H9 (cell line): Measurements from ENCODE around the gene CSNK1A1L. TPM values are rescaled to one million over a fixed set of nuclear protein-coding genes. Genes with fewer than 3 reads are reported as not detected.

Source experiments
- DNase-seq: peaks from one replicate; pipeline ENCODE4 v3.0.0-alpha.2; 2017
- H2AFZ ChIP-seq: one replicate; pipeline ENCODE4 v1.6.1; 2013; ENCODE audit warnings: mild to moderate bottlenecking, low read length, control low read depth, moderate library complexity
- H2AK5ac ChIP-seq: 2 replicates; pipeline ENCODE4 v1.6.1; 2013; ENCODE audit warnings: low read length, control low read depth, mixed read lengths; ENCODE audit not compliant: insufficient read length
- H2BK120ac ChIP-seq: one replicate; pipeline ENCODE4 v1.6.1; 2013; ENCODE audit warnings: low read depth, mild to moderate bottlenecking, low read length, control low read depth, inconsistent platforms; ENCODE audit not compliant: poor library complexity, severe bottlenecking
- H2BK12ac ChIP-seq: 2 replicates; pipeline ENCODE4 v1.6.1; 2013; ENCODE audit warnings: low read length, control low read depth, mixed read lengths, low read depth; ENCODE audit not compliant: insufficient read length
- H2BK15ac ChIP-seq: 2 replicates; pipeline ENCODE4 v1.6.1; 2013; ENCODE audit warnings: low read depth, low read length, control low read depth
- H2BK20ac ChIP-seq: one replicate; pipeline ENCODE4 v1.6.1; 2013; ENCODE audit warnings: low read depth, mild to moderate bottlenecking, low read length, control low read depth, inconsistent platforms; ENCODE audit not compliant: poor library complexity, severe bottlenecking
- H2BK5ac ChIP-seq: 2 replicates; pipeline ENCODE4 v1.6.1; 2013; ENCODE audit warnings: low read length, control low read depth, mixed read lengths; ENCODE audit not compliant: insufficient read length
- H3K14ac ChIP-seq: 2 replicates; pipeline ENCODE4 v1.6.1; 2013; ENCODE audit warnings: low read length, control low read depth; ENCODE audit not compliant: insufficient read depth
- H3K18ac ChIP-seq: 2 replicates; pipeline ENCODE4 v1.6.1; 2013; ENCODE audit warnings: low read depth, mild to moderate bottlenecking, mixed read lengths, low read length, control low read depth; ENCODE audit not compliant: insufficient read length
- H3K23ac ChIP-seq: 2 replicates; pipeline ENCODE4 v1.6.1; 2013; ENCODE audit warnings: low read length, control low read depth, mixed read lengths, low read depth; ENCODE audit not compliant: insufficient read length
- H3K23me2 ChIP-seq: 2 replicates; pipeline ENCODE4 v1.6.1; 2013; ENCODE audit warnings: low read depth, mild to moderate bottlenecking, mixed read lengths, low read length, control low read depth; ENCODE audit not compliant: insufficient read length, poor library complexity, severe bottlenecking
- H3K27ac ChIP-seq: 2 replicates; pipeline ENCODE4 v1.5.1; 2013; ENCODE audit warnings: low read length, control low read depth, mixed read lengths, low read depth; ENCODE audit not compliant: insufficient read length
- H3K27me3 ChIP-seq: 2 replicates; pipeline ENCODE4 v1.6.1; 2013; ENCODE audit warnings: low read length, control low read depth, inconsistent platforms; ENCODE audit not compliant: insufficient read depth
- H3K4ac ChIP-seq: 2 replicates; pipeline ENCODE4 v1.6.1; 2013; ENCODE audit warnings: low read depth, mild to moderate bottlenecking, control low read depth, inconsistent platforms, low read length, moderate library complexity
- H3K4me1 ChIP-seq: 2 replicates; pipeline ENCODE4 v1.6.1; 2013; ENCODE audit warnings: low read length, control low read depth, inconsistent platforms; ENCODE audit not compliant: insufficient read depth
- H3K4me2 ChIP-seq: 2 replicates; pipeline ENCODE4 v1.6.1; 2013; ENCODE audit warnings: low read length, control low read depth, mixed read lengths; ENCODE audit not compliant: insufficient read length, insufficient read depth
- H3K56ac ChIP-seq: 2 replicates; pipeline ENCODE4 v1.6.1; 2013; ENCODE audit warnings: low read depth, mild to moderate bottlenecking, mixed read lengths, low read length, control low read depth; ENCODE audit not compliant: insufficient read length
- H3K79me1 ChIP-seq: 2 replicates; pipeline ENCODE4 v1.6.1; 2013; ENCODE audit warnings: low read depth, mild to moderate bottlenecking, moderate library complexity, low read length, control low read depth, inconsistent platforms; ENCODE audit not compliant: insufficient read depth, poor library complexity, severe bottlenecking
- H3K79me2 ChIP-seq: 2 replicates; pipeline ENCODE4 v1.6.1; 2013; ENCODE audit warnings: low read length, control low read depth, inconsistent platforms; ENCODE audit not compliant: insufficient read depth
- H3K9ac ChIP-seq: 2 replicates; pipeline ENCODE4 v1.6.1; 2013; ENCODE audit warnings: low read length, control low read depth, mixed read lengths; ENCODE audit not compliant: insufficient read length; ENCODE audit errors: extremely low read depth
- H3K9me3 ChIP-seq: one replicate; pipeline ENCODE4 v1.6.1; 2013; ENCODE audit warnings: low read depth, low read length, inconsistent platforms; ENCODE audit not compliant: control insufficient read depth
- H3T11ph ChIP-seq: one replicate; pipeline ENCODE4 v1.6.1; 2013; ENCODE audit warnings: mild to moderate bottlenecking, low read length, control low read depth, inconsistent platforms
- H4K20me1 ChIP-seq: one replicate; pipeline ENCODE4 v1.6.1; 2013; ENCODE audit not compliant: control insufficient read depth, insufficient read length, insufficient read depth
- H4K5ac ChIP-seq: 2 replicates; pipeline ENCODE4 v1.6.1; 2013; ENCODE audit warnings: low read depth, mild to moderate bottlenecking, mixed read lengths, low read length, control low read depth; ENCODE audit not compliant: insufficient read length
- H4K8ac ChIP-seq: replicated peaks from 2 replicates; pipeline ENCODE4 v1.6.1; 2013; ENCODE audit warnings: low read length, control low read depth, mixed read lengths, low read depth; ENCODE audit not compliant: insufficient read length
- H4K91ac ChIP-seq: 2 replicates; pipeline ENCODE4 v1.6.1; 2013; ENCODE audit warnings: low read depth, mild to moderate bottlenecking, moderate library complexity, mixed read lengths, low read length, control low read depth; ENCODE audit not compliant: insufficient read length
- H3K27ac Mint-ChIP-seq, 3 experiments: 2 replicates in 2 of 3; 3 replicates in 1 of 3; pipeline ENCODE4 v1.8.0; 2020 to 2021; ENCODE audit warnings: mixed read lengths in 3 of 3, mild to moderate bottlenecking in 1 of 3, moderate library complexity in 1 of 3
- H3K27me3 Mint-ChIP-seq: 2 replicates; pipeline ENCODE4 v1.8.0; 2021; ENCODE audit warnings: low read depth, mild to moderate bottlenecking, moderate library complexity, mixed read lengths
- H3K36me3 Mint-ChIP-seq, 3 experiments: 2 replicates in 2 of 3; 3 replicates in 1 of 3; pipeline ENCODE4 v1.8.0; 2020 to 2021; ENCODE audit warnings: low read depth in 3 of 3, mixed read lengths in 3 of 3; ENCODE audit not compliant: insufficient read depth in 1 of 3
- H3K4me1 Mint-ChIP-seq, 2 experiments: 2 replicates each; pipeline ENCODE4 v1.8.0; 2020; ENCODE audit warnings: mixed read lengths in 2 of 2
- H3K4me3 Mint-ChIP-seq, 2 experiments: 2 replicates in 1 of 2; 3 replicates in 1 of 2; pipeline ENCODE4 v1.8.0; 2020 to 2021; ENCODE audit warnings: mild to moderate bottlenecking in 2 of 2, mixed read lengths in 2 of 2, moderate library complexity in 1 of 2
- H3K9me3 Mint-ChIP-seq, 2 experiments: 2 replicates in 1 of 2; 3 replicates in 1 of 2; pipeline ENCODE4 v1.8.0; 2020; ENCODE audit warnings: mild to moderate bottlenecking in 2 of 2, mixed read lengths in 2 of 2, moderate library complexity in 1 of 2
- CTCF ChIP-seq: fragments of 200-600 bp; sonication (generic); conservative IDR thresholded peaks from 3 replicates; pipeline ENCODE4 v1.8.0; 2021; ENCODE audit warnings: antibody characterized with exemption, mild to moderate bottlenecking
- WGBS: extraction: QIAGEN DNeasy Blood & Tissue Kit; methylation state at CpG from one replicate; pipeline ENCODE4 v1.1.7; 2013; ENCODE audit warnings: missing lambda C conversion rate, low lambda C conversion rate, mixed read lengths; ENCODE audit not compliant: insufficient read length; ENCODE audit errors: extremely low coverage; 5-methylcytosine and 5-hydroxymethylcytosine counted together
- total RNA-seq: library from RNA; stranded (reverse); gene quantifications from 2 replicates; pipeline ENCODE4 v1.2.1, GENCODE V29; 2021

CSNK1A1L gene
- total RNA-seq, 1 experiment from 2014 or later: not detected

- Histone ChIP-seq H2AK5ac (no peak overlapping the region), H3K23ac (no peak overlapping the region), H4K5ac (no peak overlapping the region), H2BK12ac (no peak overlapping the region), H3K79me2 (no peaks in the 10 kb centered on the region), H3K4ac (no peak overlapping the region), H3K27ac (no peak overlapping the region), H3K14ac (no peak overlapping the region), H3K79me1 (no peaks in the 10 kb centered on the region), H2AFZ (no peak overlapping the region), H3K23me2 (no peaks in the 10 kb centered on the region), H3K9ac (no peak overlapping the region), H2BK15ac (no peak overlapping the region), H4K8ac (no peak overlapping the region), H3K4me1 (peaks cover 3% of the 10 kb centered on the region; the same call in 1 of the 2 replicates), H4K20me1 (no peaks in the 10 kb centered on the region), H3K56ac (no peak overlapping the region), H3K27me3 (no peaks in the 10 kb centered on the region), H3T11ph (no peak overlapping the region), H3K4me2 (no peak overlapping the region), H2BK5ac (no peak overlapping the region), H2BK120ac (no peak overlapping the region), H4K91ac (no peak overlapping the region), H3K9me3 (no peaks in the 10 kb centered on the region), H3K18ac (no peak overlapping the region), H2BK20ac (no peak overlapping the region)
- TF ChIP-seq CTCF: no peak
- no peak for DNase-seq
- peaks cover 25 to 26% of the 10 kb centered on the region in 2 experiments for H3K4me1 Mint-ChIP-seq
- peaks cover 0 to 6% (median 0%) of the 10 kb centered on the region in 3 experiments; a peak in 2 of 7 replicates for H3K36me3 Mint-ChIP-seq
- H3K27me3 Mint-ChIP-seq: no peaks in the 10 kb centered on the region
- H3K9me3 Mint-ChIP-seq: peaks cover 2 to 4% of the 10 kb centered on the region in 2 experiments; a peak in 2 of 5 replicates
- H3K27ac Mint-ChIP-seq: no peak overlapping the region
- WGBS: no CpG with 5 or more reads among the region's 4 CpGs
- H3K4me3 Mint-ChIP-seq: no peak overlapping the region
Measured at GRCh38 chr13:37107456-37107855, 2.0 kb upstream of the CSNK1A1L start.
